OCI-LY7 (cell line): ENCODE data around the gene MAPRE2.

ENCODE experiments used
- CTCF ChIP-seq: fragments of 200-600 bp; sonication (generic); conservative IDR thresholded peaks from 2 replicates; pipeline ENCODE4 v1.5.1; 2014; ENCODE audit warnings: mild to moderate bottlenecking, antibody characterized with exemption, low read length, moderate library complexity, mixed read lengths
- EZH2phosphoT487 ChIP-seq: fragments of 200-600 bp; sonication (generic); IDR thresholded peaks from 2 replicates; pipeline ENCODE4 v1.6.1; 2018; ENCODE audit warnings: low read depth, borderline replicate concordance, mild to moderate bottlenecking, mixed run types, antibody characterized with exemption, low read length, moderate library complexity, mixed read lengths

GRCh38 chr18:35089891-35090550, 48.8 kb downstream of the MAPRE2 start:
- TF ChIP-seq CTCF (no peak), EZH2phosphoT487 (no peak)
